WTC11 (cell line): Measurements from ENCODE around the gene WEE1. TPM values are rescaled to one million over a fixed set of nuclear protein-coding genes. Genes with fewer than 3 reads are reported as not detected.

ENCODE experiments used
- ATAC-seq: fragments of 200-7000 bp; cut with Tn5 transposase; 2 replicates; pipeline ENCODE4 v1.10.0; 2021; ENCODE audit warnings: mild to moderate bottlenecking, moderate library complexity
- CTCF ChIA-PET: fragments of 300-600 bp; sonication (Branson Sonifier 250); formaldehyde crosslinking; loops from one replicate; lab custom pipeline; 2021; ENCODE audit warnings: antibody characterized with exemption; lab: Charles Lee
- POLR2A ChIA-PET: fragments of 350-600 bp; sonication (Branson Sonifier 250); formaldehyde crosslinking; loops from one replicate; lab custom pipeline; 2021; ENCODE audit warnings: antibody characterized with exemption; lab: Charles Lee
- DNase-seq: peaks from one replicate; pipeline ENCODE4 v3.0.0; 2021; ENCODE audit warnings: low spot score
- H3K27ac Mint-ChIP-seq: 2 replicates; pipeline ENCODE4 v1.8.0; 2021; ENCODE audit warnings: mixed read lengths
- H3K27me3 Mint-ChIP-seq: 2 replicates; pipeline ENCODE4 v1.8.0; 2021; ENCODE audit warnings: low read depth, mild to moderate bottlenecking, moderate library complexity, mixed read lengths
- H3K36me3 Mint-ChIP-seq: 2 replicates; pipeline ENCODE4 v1.8.0; 2021; ENCODE audit warnings: mixed read lengths
- H3K4me1 Mint-ChIP-seq: 2 replicates; pipeline ENCODE4 v1.8.0; 2022; ENCODE audit warnings: mixed read lengths
- H3K4me3 Mint-ChIP-seq: 2 replicates; pipeline ENCODE4 v1.8.0; 2021; ENCODE audit warnings: mild to moderate bottlenecking, moderate library complexity, mixed read lengths
- H3K9me3 Mint-ChIP-seq: 2 replicates; pipeline ENCODE4 v1.8.0; 2021; ENCODE audit warnings: mixed read lengths
- AFF4 ChIP-seq: sonication (generic); formaldehyde crosslinking; IDR thresholded peaks from 2 replicates; pipeline ENCODE4 v1.8.1; 2023; ENCODE audit warnings: mild to moderate bottlenecking, missing genetic modification reagents, borderline replicate concordance
- ATF3 ChIP-seq: sonication (generic); formaldehyde crosslinking; conservative IDR thresholded peaks from 2 replicates; pipeline ENCODE4 v1.8.1; 2022; ENCODE audit warnings: mild to moderate bottlenecking, missing genetic modification reagents
- CREM ChIP-seq: sonication (generic); formaldehyde crosslinking; IDR thresholded peaks from 2 replicates; pipeline ENCODE4 v1.8.1; 2022; ENCODE audit warnings: mild to moderate bottlenecking, missing genetic modification reagents, moderate library complexity
- CTCF ChIP-seq: fragments of 200-600 bp; IDR thresholded peaks from 2 replicates; pipeline ENCODE4 v1.8.0; 2022; ENCODE audit warnings: antibody characterized with exemption
- EMX1 ChIP-seq: fragments of 250-450 bp; sonication (Bioruptor Pico); IDR thresholded peaks from 2 replicates; pipeline ENCODE4 v1.8.0; 2021; ENCODE audit warnings: mild to moderate bottlenecking
- FOXK1 ChIP-seq: sonication (generic); formaldehyde crosslinking; IDR thresholded peaks from 2 replicates; pipeline ENCODE4 v1.8.0; 2022; ENCODE audit warnings: mild to moderate bottlenecking, moderate library complexity, missing genetic modification reagents
- FOXP1 ChIP-seq: sonication (generic); formaldehyde crosslinking; IDR thresholded peaks from 2 replicates; pipeline ENCODE4 v1.8.0; 2022; ENCODE audit warnings: missing genetic modification reagents, mild to moderate bottlenecking, moderate library complexity, borderline replicate concordance
- IRF1 ChIP-seq: sonication (generic); formaldehyde crosslinking; IDR thresholded peaks from 2 replicates; pipeline ENCODE4 v1.8.0; 2023; ENCODE audit warnings: missing genetic modification reagents
- IRF2 ChIP-seq: sonication (generic); formaldehyde crosslinking; IDR thresholded peaks from 2 replicates; pipeline ENCODE4 v1.8.0; 2022; ENCODE audit warnings: low read depth, missing genetic modification reagents, borderline replicate concordance
- NFATC4 ChIP-seq: fragments of 250-450 bp; sonication (Bioruptor Pico); IDR thresholded peaks from 2 replicates; pipeline ENCODE4 v1.9.0; 2021; ENCODE audit warnings: mild to moderate bottlenecking
- NR2C2 ChIP-seq: sonication (generic); formaldehyde crosslinking; IDR thresholded peaks from 2 replicates; pipeline ENCODE4 v1.8.0; 2022; ENCODE audit warnings: mild to moderate bottlenecking, missing genetic modification reagents
- PREB ChIP-seq: sonication (generic); formaldehyde crosslinking; IDR thresholded peaks from 2 replicates; pipeline ENCODE4 v1.8.1; 2022; ENCODE audit warnings: mild to moderate bottlenecking, missing genetic modification reagents, moderate library complexity, borderline replicate concordance
- SMAD4 ChIP-seq: sonication (generic); formaldehyde crosslinking; IDR thresholded peaks from 2 replicates; pipeline ENCODE4 v1.8.0; 2022; ENCODE audit warnings: mild to moderate bottlenecking, missing genetic modification reagents
- SP1 ChIP-seq: sonication (generic); formaldehyde crosslinking; conservative IDR thresholded peaks from 2 replicates; pipeline ENCODE4 v1.8.1; 2022; ENCODE audit warnings: missing genetic modification reagents
- TCF7 ChIP-seq: sonication (generic); formaldehyde crosslinking; IDR thresholded peaks from 2 replicates; pipeline ENCODE4 v1.8.0; 2022; ENCODE audit warnings: mild to moderate bottlenecking, low read depth, missing genetic modification reagents, moderate library complexity
- TEAD4 ChIP-seq: sonication (generic); formaldehyde crosslinking; IDR thresholded peaks from 2 replicates; pipeline ENCODE4 v1.8.0; 2022; ENCODE audit warnings: mild to moderate bottlenecking, missing genetic modification reagents
- USF1 ChIP-seq: sonication (generic); formaldehyde crosslinking; IDR thresholded peaks from 2 replicates; pipeline ENCODE4 v1.8.0; 2022; ENCODE audit warnings: mild to moderate bottlenecking, missing genetic modification reagents
- USF2 ChIP-seq: sonication (generic); formaldehyde crosslinking; IDR thresholded peaks from 2 replicates; pipeline ENCODE4 v1.8.1; 2023; ENCODE audit warnings: mild to moderate bottlenecking, missing genetic modification reagents, moderate library complexity
- ZMAT4 ChIP-seq: fragments of 250-450 bp; sonication (Bioruptor Pico); IDR thresholded peaks from 2 replicates; pipeline ENCODE4 v1.9.0; 2021; ENCODE audit warnings: mild to moderate bottlenecking
- ZNF121 ChIP-seq: sonication (generic); formaldehyde crosslinking; IDR thresholded peaks from 2 replicates; pipeline ENCODE4 v1.8.0; 2023; ENCODE audit warnings: missing genetic modification reagents
- ZNF232 ChIP-seq: sonication (generic); formaldehyde crosslinking; IDR thresholded peaks from 2 replicates; pipeline ENCODE4 v1.8.0; 2022; ENCODE audit warnings: mild to moderate bottlenecking, missing genetic modification reagents
- ZNF317 ChIP-seq: sonication (generic); formaldehyde crosslinking; IDR thresholded peaks from 2 replicates; pipeline ENCODE4 v1.8.1; 2023; ENCODE audit warnings: low read depth, mild to moderate bottlenecking, moderate library complexity, missing genetic modification reagents, borderline replicate concordance
- total RNA-seq: library from RNA; stranded (reverse); gene quantifications from 3 replicates; pipeline ENCODE4 v1.2.3, GENCODE V29; 2021

The WEE1 gene
- total RNA-seq, 1 experiment from 2014 or later: 109 TPM

- no peak for TF ChIP-seq PREB (CRISPR knock-in tag)
- TF ChIP-seq USF2 (CRISPR knock-in tag): no peak
- TF ChIP-seq IRF2 (CRISPR knock-in tag): no peak
- TF ChIP-seq CTCF: no peak
- TF ChIP-seq AFF4 (CRISPR knock-in tag): no peak
- no peak for TF ChIP-seq FOXP1 (CRISPR knock-in tag)
- no peak for TF ChIP-seq USF1 (CRISPR knock-in tag)
- TF ChIP-seq ZMAT4 (CRISPR knock-in tag): no peak
- TF ChIP-seq NR2C2 (CRISPR knock-in tag): no peak
- TF ChIP-seq CREM (CRISPR knock-in tag): no peak
- TF ChIP-seq TEAD4: no peak
- TF ChIP-seq, all 79 proteins: peak for 0
Measured at GRCh38 chr11:9594267-9595046, 21.0 kb downstream of the WEE1 start (continued).

- no peak for ATAC-seq
- no peak overlapping the region for H3K27ac Mint-ChIP-seq
- POLR2A ChIA-PET: no interaction called here
- H3K4me1 Mint-ChIP-seq: peaks cover 37% of the 10 kb centered on the region
- H3K36me3 Mint-ChIP-seq: no peaks in the 10 kb centered on the region
- DNase-seq: no peak
- TF ChIP-seq IRF1 (CRISPR knock-in tag) (no peak), ZNF121 (CRISPR knock-in tag) (no peak), EMX1 (CRISPR knock-in tag) (no peak), FOXK1 (no peak), ZNF317 (CRISPR knock-in tag) (no peak), NFATC4 (CRISPR knock-in tag) (no peak), SP1 (CRISPR knock-in tag) (no peak), TCF7 (CRISPR knock-in tag) (no peak), ZNF232 (CRISPR knock-in tag) (no peak), SMAD4 (no peak), NR2C2 (CRISPR knock-in tag) (no peak), ATF3 (CRISPR knock-in tag) (no peak)
- no peak overlapping the region for H3K4me3 Mint-ChIP-seq
- CTCF ChIA-PET: interaction anchor here (0.7 to 5.6 kb wide), 4 partner anchors 16 to 161 kb away, joined by 3 to 31 read pairs (median 6); no protein-coding TSS in a partner anchor
- H3K27me3 Mint-ChIP-seq: no peaks in the 10 kb centered on the region
- no peaks in the 10 kb centered on the region for H3K9me3 Mint-ChIP-seq
Measured at GRCh38 chr11:9596926-9597464, 23.5 kb downstream of the WEE1 start.
